Right renal cortex interstitium (tissue), 3 donors: Measurements from ENCODE around the gene CENPH. TPM values are rescaled to one million over a fixed set of nuclear protein-coding genes. Genes with fewer than 3 reads are reported as not detected.
"Not testable (repeated sequence)": the region's sequence is repeated elsewhere in the genome, so short reads cannot be mapped to it uniquely, and the experiment has no call there.

ENCODE experiments used
- DNase-seq, 3 donors: peaks; one replicate each; pipeline ENCODE4 v3.0.0-alpha.2; 2013; ENCODE audit warnings: low read depth in 3 of 3, low spot score in 2 of 3
- polyA plus RNA-seq, 3 donors: library from polyadenylated mRNA; unstranded; fragments of 120-200 nt; gene quantifications; one replicate each; pipeline ENCODE4 v1.2.1, GENCODE V29; 2013; ENCODE audit not compliant: insufficient read length in 3 of 3

CENPH gene, protein sequence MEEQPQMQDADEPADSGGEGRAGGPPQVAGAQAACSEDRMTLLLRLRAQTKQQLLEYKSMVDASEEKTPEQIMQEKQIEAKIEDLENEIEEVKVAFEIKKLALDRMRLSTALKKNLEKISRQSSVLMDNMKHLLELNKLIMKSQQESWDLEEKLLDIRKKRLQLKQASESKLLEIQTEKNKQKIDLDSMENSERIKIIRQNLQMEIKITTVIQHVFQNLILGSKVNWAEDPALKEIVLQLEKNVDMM
- polyA plus RNA-seq: 10 to 100 TPM; 23.6 to 26.2 (median 26.1) TPM

- DNase-seq: peak; percentile 86 to 92 (median 88)
Measured at GRCh38 chr5:69189162-69190086, at the start of gene CENPH. Gene CENPH (plus strand): TSS chr5:69189583. CDS start chr5:69189635, 52 bp downstream.

DNA sequence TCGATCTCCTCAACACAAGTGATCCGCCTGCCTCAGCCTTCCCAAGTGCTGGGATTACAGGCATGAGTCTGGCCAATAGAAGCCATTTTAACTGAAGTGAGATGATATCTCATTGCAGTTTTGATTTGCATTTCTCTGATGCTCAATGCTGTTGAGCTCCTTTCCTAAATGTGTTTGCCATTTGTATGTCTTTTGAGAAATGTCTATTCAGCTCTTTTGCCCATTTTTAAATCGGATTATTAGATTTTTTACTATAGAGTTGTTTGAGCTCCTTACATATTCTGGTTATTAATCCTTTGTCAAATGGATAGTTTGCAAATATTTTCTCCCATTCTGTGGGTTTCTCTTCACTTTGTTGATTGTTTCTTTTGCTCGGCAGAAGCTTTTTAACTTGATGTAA is 49.1 kb upstream of the CENPH start:
- not testable (repeated sequence) for DNase-seq

- no peak for DNase-seq
Measured at GRCh38 chr5:69140827-69141226, 48.6 kb upstream of the CENPH start.

DNA sequence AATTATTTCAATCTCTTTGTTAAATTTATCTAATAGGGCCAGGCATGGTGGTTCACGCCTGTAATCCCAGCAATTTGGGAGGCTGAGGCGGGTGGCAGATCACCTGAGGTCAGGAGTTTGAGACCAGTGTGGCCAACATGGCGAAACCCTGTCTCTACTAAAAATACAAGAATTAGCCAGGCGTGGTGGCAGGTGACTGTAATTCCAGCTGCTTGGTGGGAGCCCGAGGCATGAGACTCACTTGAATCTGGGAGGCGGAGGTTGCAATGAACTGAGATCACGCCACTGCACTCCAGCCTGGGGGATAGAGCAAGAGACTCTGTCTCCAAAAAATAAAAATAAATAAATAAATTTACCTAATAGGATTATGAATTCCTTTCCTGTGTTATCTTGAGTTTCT is 40.8 kb upstream of the CENPH start:
- not testable (repeated sequence) for DNase-seq

DNA sequence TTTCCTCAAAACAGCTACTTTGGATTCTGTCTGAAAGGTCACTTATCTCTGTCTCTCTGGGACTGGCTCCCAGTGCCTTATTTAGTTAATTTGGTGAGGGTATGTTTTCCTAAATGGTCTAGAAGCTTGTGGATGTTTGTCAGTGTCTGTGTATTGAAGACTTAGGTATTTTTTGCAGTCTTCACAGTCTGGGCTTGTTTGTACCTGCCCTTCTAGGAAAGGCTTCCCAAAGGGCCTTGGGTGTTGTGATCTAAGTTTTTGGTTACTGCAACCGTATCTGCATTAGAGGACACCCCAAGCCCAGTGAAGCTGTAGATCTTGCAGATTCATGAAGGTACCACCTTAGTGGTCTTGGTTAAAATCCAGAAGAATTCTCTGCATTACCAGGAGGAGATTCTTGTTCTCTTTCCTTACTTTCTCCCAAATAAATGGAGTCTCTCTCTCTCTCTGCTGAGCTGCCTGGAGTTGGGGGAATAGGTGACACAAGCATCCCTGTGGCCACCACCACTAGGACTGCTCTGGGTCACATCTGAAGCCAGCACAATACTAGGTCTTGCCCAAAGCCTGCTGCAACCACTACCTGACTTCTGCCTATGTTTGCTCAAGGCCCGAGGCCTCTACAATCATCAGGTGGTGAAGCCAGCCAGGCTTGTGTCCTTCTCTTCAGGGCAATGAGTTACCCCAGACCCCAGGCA is 40.3 kb upstream of the CENPH start:
- DNase-seq: no peak

GRCh38 chr5:69149676-69150010 is 39.7 kb upstream of the CENPH start:
- DNase-seq: no peak

GRCh38 chr5:69152731-69153130 is 36.7 kb upstream of the CENPH start:
- DNase-seq: no peak

DNA sequence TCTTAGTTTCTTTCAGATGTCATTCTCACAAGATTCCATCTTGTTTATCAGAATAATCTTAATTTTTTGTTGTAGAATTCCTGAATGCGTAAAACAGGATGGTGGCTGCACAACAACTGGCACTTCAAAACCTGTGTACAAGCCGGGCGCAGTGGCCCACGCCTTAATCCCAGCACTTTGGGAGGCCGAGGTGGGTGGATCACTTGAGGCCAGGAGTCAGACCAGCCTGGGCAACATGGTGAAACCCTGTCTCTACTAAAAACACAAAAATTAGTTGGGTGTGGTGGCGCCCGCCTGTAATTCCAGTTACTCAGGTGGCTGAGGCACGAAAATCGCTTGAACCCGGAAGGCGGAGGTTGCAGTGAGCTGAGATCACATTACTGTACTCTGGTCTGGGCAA is 32.9 kb upstream of the CENPH start:
- DNase-seq: no peak

GRCh38 chr5:69158039-69158438 is 31.3 kb upstream of the CENPH start:
- no peak for DNase-seq

GRCh38 chr5:69160651-69161050 is 28.7 kb upstream of the CENPH start:
- no peak for DNase-seq

- peak; percentile 86 to 94 (median 88) for DNase-seq
Measured at GRCh38 chr5:69166686-69167492, 22.5 kb upstream of the CENPH start, which contains the start of gene CCNB1. Gene CCNB1 (plus strand): TSS chr5:69167150. CDS start chr5:69167263, 113 bp downstream.

- DNase-seq: no peak
Measured at GRCh38 chr5:69167493-69167855, 21.9 kb upstream of the CENPH start.

- no peak for DNase-seq
Measured at GRCh38 chr5:69167929-69168328, 21.5 kb upstream of the CENPH start.

GRCh38 chr5:69170495-69170894 is 18.9 kb upstream of the CENPH start:
- DNase-seq: no peak

DNA sequence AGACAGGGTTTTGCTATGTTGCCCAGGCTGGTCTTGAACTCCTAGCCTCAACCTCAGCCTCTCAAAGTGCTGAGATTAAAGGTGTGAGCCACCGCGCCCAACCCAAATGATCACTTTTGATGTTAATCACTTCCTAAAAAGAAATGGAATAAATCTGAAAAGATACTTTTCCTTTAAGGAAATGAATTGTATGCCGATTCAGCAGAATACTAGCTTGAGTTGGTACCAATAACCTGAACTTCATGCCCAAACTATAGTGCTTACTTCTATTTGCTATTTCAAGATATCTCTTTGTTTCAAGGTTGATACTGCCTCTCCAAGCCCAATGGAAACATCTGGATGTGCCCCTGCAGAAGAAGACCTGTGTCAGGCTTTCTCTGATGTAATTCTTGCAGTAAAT is 18.4 kb upstream of the CENPH start:
- no peak for DNase-seq

- DNase-seq: not testable (repeated sequence)
Measured at GRCh38 chr5:69181659-69182293, 7.6 kb upstream of the CENPH start.

- DNase-seq: no peak
Measured at GRCh38 chr5:69184621-69185020, 4.8 kb upstream of the CENPH start.

- no peak for DNase-seq
Measured at GRCh38 chr5:69187342-69187741, 2.0 kb upstream of the CENPH start.

- no peak for DNase-seq
Measured at GRCh38 chr5:69188811-69189161, 597 bp upstream of the CENPH start.

DNA sequence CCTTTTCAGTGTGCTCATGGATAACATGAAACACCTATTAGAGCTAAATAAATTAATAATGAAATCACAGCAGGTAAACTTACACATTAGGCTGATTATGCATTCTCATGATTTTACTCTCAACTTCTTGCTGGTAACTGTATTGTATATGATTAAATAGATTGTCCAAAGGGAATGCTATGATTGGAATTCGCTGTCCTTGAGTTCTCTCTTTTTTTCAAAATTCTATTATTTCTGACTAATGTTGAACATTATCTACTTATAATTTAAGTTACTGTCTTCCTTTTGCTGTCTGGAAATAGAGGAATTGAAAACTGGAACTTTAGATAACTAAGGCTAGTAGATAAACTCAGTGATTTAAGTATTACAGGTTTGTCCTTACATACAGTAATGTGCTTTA is 13.1 kb downstream of the CENPH start:
- DNase-seq: no peak
